Loucy (cell line): Measurements from ENCODE around the gene ZBTB18.

Experiments
- H2AFZ ChIP-seq: fragments of 200-600 bp; sonication (generic); 2 replicates; pipeline ENCODE4 v1.6.0; 2016; ENCODE audit warnings: antibody characterized with exemption, mild to moderate bottlenecking, low read length, moderate library complexity
- H3F3A ChIP-seq: fragments of 200-600 bp; 2 replicates; pipeline ENCODE4 v1.6.0; 2016; ENCODE audit warnings: antibody characterized with exemption, low read depth, mild to moderate bottlenecking
- H3K27me3 ChIP-seq: fragments of 200-600 bp; sonication (generic); 2 replicates; pipeline ENCODE4 v1.6.1; 2014; ENCODE audit warnings: low read length, mild to moderate bottlenecking; ENCODE audit not compliant: insufficient read depth, poor library complexity, severe bottlenecking
- H3K36me3 ChIP-seq: fragments of 200-600 bp; sonication (generic); 2 replicates; pipeline ENCODE4 v1.6.1; 2016; ENCODE audit warnings: low read length; ENCODE audit not compliant: insufficient read depth
- H3K4me1 ChIP-seq: fragments of 200-600 bp; sonication (generic); 2 replicates; pipeline ENCODE4 v1.5.1; 2014; ENCODE audit warnings: low read length, mild to moderate bottlenecking; ENCODE audit not compliant: insufficient read depth, poor library complexity, severe bottlenecking
- H3K4me2 ChIP-seq: fragments of 200-600 bp; sonication (generic); 2 replicates; pipeline ENCODE4 v1.6.0; 2014; ENCODE audit warnings: antibody characterized with exemption, low read length, low read depth, mild to moderate bottlenecking; ENCODE audit not compliant: poor library complexity, severe bottlenecking
- H3K4me3 ChIP-seq: fragments of 200-600 bp; sonication (generic); 2 replicates; pipeline ENCODE4 v1.5.1; 2014; ENCODE audit warnings: low read length, mild to moderate bottlenecking, mixed read lengths; ENCODE audit not compliant: poor library complexity, severe bottlenecking
- H3K79me2 ChIP-seq: fragments of 200-600 bp; sonication (generic); 2 replicates; pipeline ENCODE4 v1.6.1; 2014; ENCODE audit warnings: low read length; ENCODE audit not compliant: insufficient read depth
- H3K9ac ChIP-seq: fragments of 200-600 bp; sonication (generic); 2 replicates; pipeline ENCODE4 v1.6.0; 2014; ENCODE audit warnings: mild to moderate bottlenecking, low read depth, low read length, moderate library complexity; ENCODE audit not compliant: poor library complexity, severe bottlenecking
- H3K9me2 ChIP-seq: fragments of 200-600 bp; sonication (generic); replicated peaks from 2 replicates; pipeline ENCODE4 v1.6.1; 2016; ENCODE audit warnings: low read depth, low read length, mixed read lengths
- H3K9me3 ChIP-seq: fragments of 200-600 bp; sonication (generic); 2 replicates; pipeline ENCODE4 v1.6.1; 2014; ENCODE audit warnings: mild to moderate bottlenecking, antibody characterized with exemption, low read length, low read depth; ENCODE audit not compliant: insufficient read depth
- H4K20me1 ChIP-seq: fragments of 200-600 bp; sonication (generic); 2 replicates; pipeline ENCODE4 v1.6.0; 2014; ENCODE audit warnings: antibody characterized with exemption, low read length, mild to moderate bottlenecking; ENCODE audit not compliant: insufficient read depth, poor library complexity, severe bottlenecking
- CTCF ChIP-seq: fragments of 200-600 bp; sonication (generic); conservative IDR thresholded peaks from 2 replicates; pipeline ENCODE4 v1.5.1; 2014; ENCODE audit warnings: mild to moderate bottlenecking, antibody characterized with exemption, low read length
- EZH2phosphoT487 ChIP-seq: fragments of 200-600 bp; IDR thresholded peaks from 2 replicates; pipeline ENCODE4 v1.6.1; 2018; ENCODE audit warnings: antibody characterized with exemption, mild to moderate bottlenecking, moderate library complexity, borderline replicate concordance

Gene ZBTB18

DNA sequence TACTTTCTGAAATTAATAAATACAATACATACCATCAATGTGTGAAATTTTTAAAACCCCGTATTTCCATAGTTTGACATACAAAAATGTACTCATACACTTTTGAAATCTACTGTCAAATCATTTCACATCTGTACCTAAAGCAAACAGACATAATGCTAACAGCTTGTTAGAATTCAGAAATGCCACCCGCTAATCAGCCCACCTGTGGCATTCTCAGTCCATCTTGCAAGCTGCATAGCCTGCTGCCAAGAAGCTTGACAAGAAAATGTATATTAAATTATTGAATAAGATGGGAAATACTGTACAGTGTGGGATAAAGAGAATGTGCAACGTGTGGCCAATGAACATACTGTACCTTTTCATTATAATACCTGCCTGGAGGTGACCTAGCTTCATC is 55.1 kb downstream of the ZBTB18 start:
- no peak overlapping the region for H3K4me2 ChIP-seq
- no peaks in the 10 kb centered on the region for H4K20me1 ChIP-seq
- no peaks in the 10 kb centered on the region for H3F3A ChIP-seq
- H3K36me3 ChIP-seq, result no peaks in the 10 kb centered on the region
- no peak overlapping the region for H2AFZ ChIP-seq
- no peaks in the 10 kb centered on the region for H3K9me3 ChIP-seq
- H3K79me2 ChIP-seq, result no peaks in the 10 kb centered on the region
- no peaks in the 10 kb centered on the region for H3K27me3 ChIP-seq
- TF ChIP-seq EZH2phosphoT487 (no peak), CTCF (no peak)
- H3K9ac ChIP-seq, result no peak overlapping the region
- no peaks in the 10 kb centered on the region for H3K9me2 ChIP-seq
- H3K4me1 ChIP-seq, result peaks cover 18% of the 10 kb centered on the region
- H3K4me3 ChIP-seq, result no peak overlapping the region
